ENCODE results near the gene SLC5A5. TPM values are rescaled to one million over a fixed set of nuclear protein-coding genes. Genes with fewer than 3 reads are reported as not detected.
A peak's percentile ranks its signal among the peaks of the same experiment; 100 is the strongest.

SLC5A5 gene
- total and polyA plus RNA-seq, 3 experiments from 2014 or later, result 0.33 to 1.7 (median 1.2) TPM

- no peak overlapping the region for H3K4me3 ChIP-seq (ENCODE audit: low read length)
- no peaks in the 10 kb centered on the region for H3K9me3 Mint-ChIP-seq
- DNase-seq, result no peak
- ChIA-PET CTCF (interaction anchor here (1.2 to 2.4 kb wide), 3 partner anchors 12 to 59 kb away, joined by 3 to 10 read pairs (median 5); partner anchors contain the start of gene RPL18A), POLR2A (no interaction called here)
- H3K9me3 ChIP-seq (ENCODE audit: low read length), result no peaks in the 10 kb centered on the region
- H3K4me3 Mint-ChIP-seq, result peak overlapping the region in 1 of 7 donors; percentile 27
- H3K27me3 Mint-ChIP-seq, result no peaks in the 10 kb centered on the region
- peaks cover 54% of the 10 kb centered on the region for H3K36me3 ChIP-seq (ENCODE audit: insufficient read depth, low read length)
- H3K4me1 Mint-ChIP-seq, result peaks cover 31 to 44% (median 40%) of the 10 kb centered on the region in 3 donors
- H3K27ac ChIP-seq (ENCODE audit: low read depth, low read length), result peak overlapping the region; percentile 38
- H3K4me1 ChIP-seq (ENCODE audit: insufficient read depth, low read length), result peaks cover 30% of the 10 kb centered on the region
- H3K36me3 Mint-ChIP-seq, result peaks cover 8 to 60% (median 10%) of the 10 kb centered on the region in 3 donors
- H3K27me3 ChIP-seq (ENCODE audit: insufficient read depth, low read length, poor library complexity, severe bottlenecking), result no peaks in the 10 kb centered on the region
- H3K27ac Mint-ChIP-seq, result peak overlapping the region in 3 of 8 donors; percentile 45 to 72 (median 64)
Observed at GRCh38 chr19:17842663-17843291, 29.0 kb upstream of the SLC5A5 start.

GRCh38 chr19:17843292-17843827 is 28.4 kb upstream of the SLC5A5 start:
- POLR2A ChIA-PET, result no interaction called here
- Histone ChIP-seq H3K27me3 (ENCODE audit: insufficient read depth, low read length, poor library complexity, severe bottlenecking) (no peaks in the 10 kb centered on the region), H3K36me3 (ENCODE audit: insufficient read depth, low read length) (peaks cover 48% of the 10 kb centered on the region), H3K9me3 (ENCODE audit: low read length) (no peaks in the 10 kb centered on the region), H3K27ac (ENCODE audit: low read depth, low read length) (no peak overlapping the region), H3K4me3 (ENCODE audit: low read length) (no peak overlapping the region), H3K4me1 (ENCODE audit: insufficient read depth, low read length) (peaks cover 35% of the 10 kb centered on the region)
- Mint-ChIP-seq H3K9me3 (no peaks in the 10 kb centered on the region), H3K4me1 (peaks cover 37 to 50% (median 42%) of the 10 kb centered on the region in 3 donors), H3K4me3 (peak overlapping the region in 2 of 7 donors; percentile 27 to 67), H3K36me3 (peaks cover 6 to 54% (median 8%) of the 10 kb centered on the region in 3 donors), H3K27me3 (no peaks in the 10 kb centered on the region), H3K27ac (peak overlapping the region in 6 of 8 donors; percentile 21 to 72 (median 60))
- DNase-seq, result no peak
- CTCF ChIA-PET, result interaction anchor here (1.2 to 2.4 kb wide), 3 partner anchors 12 to 59 kb away, joined by 3 to 10 read pairs (median 5); partner anchors contain the start of gene RPL18A

GRCh38 chr19:17843908-17844490 is 27.7 kb upstream of the SLC5A5 start:
- ChIA-PET POLR2A (no interaction called here), CTCF (interaction anchor here (1.5 to 2.4 kb wide), 2 partner anchors 11 to 60 kb away, joined by 3 to 10 read pairs; no protein-coding TSS in a partner anchor)
- H3K27ac ChIP-seq (ENCODE audit: low read depth, low read length), result no peak overlapping the region
- Mint-ChIP-seq H3K27ac (peak overlapping the region in 6 of 8 donors; percentile 56 to 96 (median 68)), H3K4me1 (peaks cover 42 to 57% (median 48%) of the 10 kb centered on the region in 3 donors), H3K4me3 (peak overlapping the region; percentile 33 to 93 (median 67)), H3K36me3 (peaks cover 6 to 49% (median 6%) of the 10 kb centered on the region in 3 donors), H3K27me3 (peaks cover 0 to 2% of the 10 kb centered on the region in 2 donors), H3K9me3 (no peaks in the 10 kb centered on the region)
- no peaks in the 10 kb centered on the region for H3K27me3 ChIP-seq (ENCODE audit: insufficient read depth, low read length, poor library complexity, severe bottlenecking)
- peaks cover 42% of the 10 kb centered on the region for H3K4me1 ChIP-seq (ENCODE audit: insufficient read depth, low read length)
- DNase-seq, result no peak
- H3K4me3 ChIP-seq (ENCODE audit: low read length), result no peak overlapping the region
- H3K9me3 ChIP-seq (ENCODE audit: low read length), result no peaks in the 10 kb centered on the region
- H3K36me3 ChIP-seq (ENCODE audit: insufficient read depth, low read length), result peaks cover 43% of the 10 kb centered on the region

GRCh38 chr19:17846146-17846545 is 25.6 kb upstream of the SLC5A5 start:
- H3K27ac Mint-ChIP-seq, result peak overlapping the region; percentile 83 to 98 (median 96)
- H3K36me3 Mint-ChIP-seq, result peaks cover under 1 to 31% (median 3%) of the 10 kb centered on the region in 3 donors
- H3K9me3 ChIP-seq (ENCODE audit: low read length), result no peaks in the 10 kb centered on the region
- H3K27me3 Mint-ChIP-seq, result peaks cover 0 to 3% of the 10 kb centered on the region in 2 donors
- DNase-seq, result peak; percentile 37 to 67 (median 53)
- H3K4me1 Mint-ChIP-seq, result peaks cover 51 to 70% (median 65%) of the 10 kb centered on the region in 3 donors
- peaks cover 57% of the 10 kb centered on the region for H3K4me1 ChIP-seq (ENCODE audit: insufficient read depth, low read length)
- CTCF ChIA-PET, result interaction anchor here (1.0 to 2.5 kb wide), 4 partner anchors 9 to 86 kb away, joined by 3 to 8 read pairs (median 6); partner anchors contain the start of genes CCDC124 and RPL18A
- no peaks in the 10 kb centered on the region for H3K27me3 ChIP-seq (ENCODE audit: insufficient read depth, low read length, poor library complexity, severe bottlenecking)
- no peaks in the 10 kb centered on the region for H3K9me3 Mint-ChIP-seq
- peaks cover 27% of the 10 kb centered on the region for H3K36me3 ChIP-seq (ENCODE audit: insufficient read depth, low read length)
- H3K4me3 Mint-ChIP-seq, result peak overlapping the region; percentile 87 to 97 (median 93)
- H3K4me3 ChIP-seq (ENCODE audit: low read length), result peak overlapping the region; percentile 80
- peak overlapping the region; percentile 69 for H3K27ac ChIP-seq (ENCODE audit: low read depth, low read length)
- POLR2A ChIA-PET, result interaction anchor here (0.6 to 1.2 kb wide), 2 partner anchors 13 to 20 kb away, joined by 3 read pairs; no protein-coding TSS in a partner anchor

GRCh38 chr19:17847538-17848366 is 24.0 kb upstream of the SLC5A5 start, which contains the start of gene JAK3:
Gene JAK3, minus strand, starts transcription at chr19:17847982. Its CDS starts 3,565 bp downstream, at chr19:17844417.
- H3K4me3 Mint-ChIP-seq, result peak within 1 kb of the TSS; percentile 87 to 97 (median 93)
- H3K4me3 ChIP-seq (ENCODE audit: low read length), result peak within 1 kb of the TSS; percentile 80

GRCh38 chr19:17848595-17849292 is 23.0 kb upstream of the SLC5A5 start:
- Histone ChIP-seq H3K27ac (ENCODE audit: low read depth, low read length) (no peak overlapping the region), H3K4me3 (ENCODE audit: low read length) (no peak overlapping the region), H3K36me3 (ENCODE audit: insufficient read depth, low read length) (peaks cover 6% of the 10 kb centered on the region), H3K4me1 (ENCODE audit: insufficient read depth, low read length) (peaks cover 57% of the 10 kb centered on the region), H3K9me3 (ENCODE audit: low read length) (no peaks in the 10 kb centered on the region), H3K27me3 (ENCODE audit: insufficient read depth, low read length, poor library complexity, severe bottlenecking) (no peaks in the 10 kb centered on the region)
- DNase-seq, result no peak
- H3K9me3 Mint-ChIP-seq, result no peaks in the 10 kb centered on the region
- H3K4me3 Mint-ChIP-seq, result peak overlapping the region; percentile 5 to 96 (median 89)
- ChIA-PET CTCF (interaction anchor here (0.7 to 2.2 kb wide), 5 partner anchors 8 to 84 kb away, joined by 3 to 12 read pairs (median 4); partner anchors contain the start of genes CCDC124 and RPL18A), POLR2A (interaction anchor here (0.7 to 1.4 kb wide), 2 partner anchors 10 to 16 kb away, joined by 3 to 10 read pairs; no protein-coding TSS in a partner anchor)
- peak overlapping the region; percentile 94 to 98 (median 96) for H3K27ac Mint-ChIP-seq
- H3K4me1 Mint-ChIP-seq, result peaks cover 51 to 72% (median 66%) of the 10 kb centered on the region in 3 donors
- H3K36me3 Mint-ChIP-seq, result peaks cover 0 to 10% (median 3%) of the 10 kb centered on the region in 3 donors
- peaks cover 0 to 3% of the 10 kb centered on the region in 2 donors for H3K27me3 Mint-ChIP-seq

More at GRCh38 chr19:17847538-17848366, 24.0 kb upstream of the SLC5A5 start, which contains the start of gene JAK3:
- peaks cover 63% of the 10 kb centered on the region for H3K4me1 ChIP-seq (ENCODE audit: insufficient read depth, low read length)
- POLR2A ChIA-PET, result interaction anchor here (0.6 to 1.8 kb wide), 9 partner anchors 12 to 150 kb away, joined by 3 to 25 read pairs (median 5); partner anchors contain the start of genes CCDC124, FCHO1, MAP1S and RPL18A
- Mint-ChIP-seq H3K4me1 (peaks cover 57 to 77% (median 72%) of the 10 kb centered on the region in 3 donors), H3K9me3 (no peaks in the 10 kb centered on the region), H3K27me3 (peaks cover 0 to 3% of the 10 kb centered on the region in 2 donors), H3K27ac (peak within 1 kb of the TSS; percentile 94 to 98 (median 96)), H3K36me3 (peaks cover 0 to 20% (median 3%) of the 10 kb centered on the region in 3 donors)
- CTCF ChIA-PET, result interaction anchor here (0.6 to 1.4 kb wide), 5 partner anchors 8 to 161 kb away, joined by 3 to 8 read pairs (median 3); partner anchors contain the start of genes ARRDC2, CCDC124 and RPL18A
- peaks cover 15% of the 10 kb centered on the region for H3K36me3 ChIP-seq (ENCODE audit: insufficient read depth, low read length)
- DNase-seq, result peak; percentile 74 to 89 (median 81)
- H3K27ac ChIP-seq (ENCODE audit: low read depth, low read length), result peak within 1 kb of the TSS; percentile 69
- H3K27me3 ChIP-seq (ENCODE audit: insufficient read depth, low read length, poor library complexity, severe bottlenecking), result no peaks in the 10 kb centered on the region
- no peaks in the 10 kb centered on the region for H3K9me3 ChIP-seq (ENCODE audit: low read length)

Measured in CD8-positive, alpha-beta memory T cell (primary cell).